NCI-H2107 (cell line): ENCODE data around the gene ING5.
"Not testable (repeated sequence)": the region's sequence is repeated elsewhere in the genome, so short reads cannot be mapped to it uniquely, and the experiment has no call there.

Source experiments
- DNase-seq: peaks from one replicate; lab custom pipeline; 2025; lab: John Stamatoyannopoulos, UW

Gene ING5

DNA sequence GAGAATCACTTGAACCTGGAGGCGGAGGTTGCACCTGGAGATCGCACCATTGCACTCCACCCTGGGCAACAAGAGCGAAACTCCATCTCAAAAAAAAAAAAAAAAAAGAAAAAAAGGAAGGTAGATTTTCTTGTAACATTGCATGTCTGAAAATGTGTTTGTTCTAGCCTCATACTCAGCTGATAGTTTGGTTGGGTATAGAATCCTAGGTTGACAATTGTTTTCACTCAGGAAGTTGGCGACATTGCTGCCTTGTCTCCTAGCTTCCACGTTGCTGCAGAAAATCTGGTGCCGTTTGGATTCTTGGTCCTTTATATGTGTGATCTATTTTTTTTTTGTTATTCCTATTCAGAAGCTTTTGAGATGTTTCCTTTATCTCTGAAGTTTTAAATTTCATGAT lies 4.7 kb downstream of the ING5 start:
- DNase-seq = no peak

DNA sequence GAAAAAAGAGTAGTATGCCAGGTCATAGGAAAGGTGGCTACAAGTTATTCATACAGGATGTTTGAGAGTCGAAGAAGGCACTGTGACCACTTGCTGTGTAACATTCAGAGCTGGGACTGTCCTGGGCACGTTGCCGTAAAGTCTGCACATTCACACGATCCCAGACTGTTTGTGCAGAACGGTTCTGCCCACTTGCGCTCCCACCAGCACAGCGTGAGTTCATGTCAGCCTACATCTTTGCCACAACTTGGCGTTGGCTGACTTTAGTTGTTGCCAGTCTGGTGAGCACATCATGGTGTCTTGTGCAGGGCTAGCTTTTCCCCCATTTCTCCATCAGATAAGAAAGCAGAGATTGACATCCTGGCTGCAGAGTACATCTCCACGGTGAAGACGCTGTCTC lies 7.0 kb downstream of the ING5 start:
- DNase-seq = no peak

DNA sequence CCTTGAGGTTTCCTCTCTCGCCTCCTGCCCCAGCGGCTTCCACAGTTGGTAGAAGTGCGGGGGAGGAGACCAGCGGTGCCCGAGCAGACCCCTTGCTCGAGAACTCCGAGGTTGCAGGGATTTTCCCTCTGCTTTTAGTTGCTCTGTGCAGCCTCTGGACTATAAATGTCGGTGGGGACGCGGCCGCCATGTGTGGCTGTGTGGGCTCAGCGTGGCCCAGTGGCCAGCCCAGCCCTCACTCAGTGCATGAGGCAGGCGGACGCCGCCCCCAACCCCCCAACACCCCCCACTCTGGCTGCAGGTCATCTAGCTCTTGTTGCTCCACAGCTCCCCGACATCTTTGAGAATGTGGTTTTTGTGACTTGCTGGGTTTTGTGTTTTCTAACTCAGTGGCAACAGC lies 17.3 kb downstream of the ING5 start:
- DNase-seq = no peak

DNA sequence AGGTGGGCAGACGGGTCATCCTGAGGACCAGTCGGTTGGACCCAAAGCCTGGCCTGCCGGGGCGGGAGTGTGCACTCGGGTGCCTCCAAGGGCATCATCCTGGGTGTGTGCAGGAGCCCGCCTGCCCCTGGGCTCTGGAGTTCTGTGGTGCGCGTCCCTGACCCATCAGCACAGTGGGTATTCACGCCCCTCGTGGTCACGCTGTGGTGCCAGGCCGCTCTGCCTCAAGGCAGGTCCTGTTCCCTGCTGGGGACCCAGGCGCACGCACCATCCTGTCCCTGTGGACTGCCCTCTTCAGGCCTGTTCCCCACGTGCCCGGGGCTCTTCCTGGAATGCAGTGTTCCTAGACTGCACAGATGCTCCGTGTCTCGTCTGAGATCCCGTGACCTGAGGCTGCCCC lies 18.3 kb downstream of the ING5 start:
- DNase-seq = no peak

DNA sequence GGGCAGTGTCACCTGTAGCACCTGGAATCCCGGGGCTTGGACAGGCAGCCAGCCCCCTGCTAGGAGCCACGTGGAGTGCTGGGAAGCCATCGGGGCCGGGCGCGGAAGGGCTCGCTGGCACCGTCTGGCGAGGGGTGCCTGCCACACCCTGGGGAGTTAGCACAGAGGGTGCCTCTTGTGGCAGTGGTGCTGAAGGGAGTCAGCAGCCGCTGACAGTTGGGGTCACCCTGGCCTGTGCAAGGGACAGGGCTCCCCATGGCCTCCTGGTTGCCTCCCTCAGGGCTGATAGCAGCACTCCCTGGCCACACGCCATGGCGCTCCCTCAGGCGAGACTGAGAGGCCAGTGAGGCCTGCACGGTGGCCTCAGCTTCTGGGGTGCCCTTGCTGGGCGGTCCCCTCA lies 18.7 kb downstream of the ING5 start:
- no peak for DNase-seq

DNA sequence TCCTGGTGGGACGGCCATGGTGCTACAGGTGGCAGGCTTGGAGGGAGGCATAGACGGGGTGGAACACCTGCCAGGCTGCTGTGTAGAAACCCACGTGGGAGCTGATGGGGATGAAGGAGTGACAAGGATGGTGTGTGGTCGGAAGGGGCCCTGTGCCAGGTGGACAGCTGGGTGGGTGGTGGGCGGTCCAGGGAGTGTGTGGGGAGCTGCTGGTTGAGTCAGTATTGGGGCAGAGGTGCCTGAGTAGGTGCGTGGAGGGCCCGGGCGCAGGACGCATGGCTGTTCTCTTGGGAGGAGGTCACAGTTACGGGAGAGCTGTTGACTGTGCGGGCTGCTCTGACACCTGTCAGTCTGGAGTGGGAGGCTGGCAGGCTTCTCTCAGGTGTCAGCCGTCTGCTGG lies 20.0 kb downstream of the ING5 start:
- no peak for DNase-seq

DNA sequence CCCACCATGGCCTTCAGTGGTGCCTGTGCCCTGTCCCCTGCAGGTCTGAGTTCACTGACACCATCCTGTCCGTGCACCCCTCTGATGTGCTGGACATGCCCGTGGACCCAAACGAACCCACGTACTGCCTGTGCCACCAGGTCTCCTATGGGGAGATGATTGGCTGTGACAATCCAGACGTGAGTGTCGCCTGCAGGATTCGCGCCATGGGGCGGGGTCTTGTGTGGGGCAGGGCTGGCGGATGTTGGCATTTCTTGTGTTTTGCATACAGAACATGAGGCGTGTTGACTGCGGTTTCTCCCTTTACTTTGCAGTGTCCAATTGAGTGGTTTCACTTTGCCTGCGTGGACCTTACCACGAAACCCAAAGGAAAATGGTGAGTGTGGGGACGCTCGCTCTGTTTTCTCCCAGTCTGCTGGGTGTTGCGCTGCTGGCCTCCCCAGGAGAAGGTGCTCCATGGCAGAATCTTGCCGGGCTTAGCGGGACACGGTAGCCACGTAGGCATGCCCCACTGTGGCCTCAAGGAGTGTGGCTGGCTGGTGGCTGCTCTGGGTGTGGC lies 21.1 kb downstream of the ING5 start:
- no peak for DNase-seq

DNA sequence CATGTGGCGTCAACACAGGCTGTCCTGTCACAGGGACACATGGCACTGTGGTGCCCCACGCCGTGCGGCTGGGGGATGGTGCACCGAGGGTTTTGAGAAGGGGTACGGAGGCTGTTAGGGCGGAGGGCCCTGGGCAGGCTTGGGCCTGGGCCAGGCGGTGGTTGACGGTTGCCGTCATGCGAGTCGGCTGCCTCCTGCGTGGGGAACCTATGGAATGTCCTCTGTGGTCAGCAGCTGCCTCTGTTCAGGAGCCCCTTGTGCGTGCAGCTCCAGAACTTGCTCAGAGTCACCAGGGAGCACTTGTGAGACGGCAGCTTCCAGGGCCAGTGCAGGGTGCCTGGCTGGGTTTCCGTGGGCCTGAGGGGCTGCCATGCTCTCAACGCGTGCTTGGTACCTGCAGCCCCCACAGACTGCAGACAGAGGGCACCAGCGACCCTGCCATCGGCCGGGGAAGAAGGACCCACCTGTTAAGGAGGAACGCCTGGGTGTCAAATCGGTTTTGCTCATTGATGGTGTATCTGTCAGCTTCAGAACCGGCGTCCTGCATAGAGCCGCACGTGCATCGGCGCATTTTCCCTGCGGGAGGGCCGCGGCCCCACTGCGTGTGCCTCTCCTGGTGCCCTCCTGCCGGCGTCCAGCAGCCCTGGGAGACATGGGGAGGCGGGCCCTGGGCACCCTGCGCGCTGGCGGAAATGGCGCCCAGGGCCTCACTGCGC lies 22.6 kb downstream of the ING5 start:
- DNase-seq = no peak

DNA sequence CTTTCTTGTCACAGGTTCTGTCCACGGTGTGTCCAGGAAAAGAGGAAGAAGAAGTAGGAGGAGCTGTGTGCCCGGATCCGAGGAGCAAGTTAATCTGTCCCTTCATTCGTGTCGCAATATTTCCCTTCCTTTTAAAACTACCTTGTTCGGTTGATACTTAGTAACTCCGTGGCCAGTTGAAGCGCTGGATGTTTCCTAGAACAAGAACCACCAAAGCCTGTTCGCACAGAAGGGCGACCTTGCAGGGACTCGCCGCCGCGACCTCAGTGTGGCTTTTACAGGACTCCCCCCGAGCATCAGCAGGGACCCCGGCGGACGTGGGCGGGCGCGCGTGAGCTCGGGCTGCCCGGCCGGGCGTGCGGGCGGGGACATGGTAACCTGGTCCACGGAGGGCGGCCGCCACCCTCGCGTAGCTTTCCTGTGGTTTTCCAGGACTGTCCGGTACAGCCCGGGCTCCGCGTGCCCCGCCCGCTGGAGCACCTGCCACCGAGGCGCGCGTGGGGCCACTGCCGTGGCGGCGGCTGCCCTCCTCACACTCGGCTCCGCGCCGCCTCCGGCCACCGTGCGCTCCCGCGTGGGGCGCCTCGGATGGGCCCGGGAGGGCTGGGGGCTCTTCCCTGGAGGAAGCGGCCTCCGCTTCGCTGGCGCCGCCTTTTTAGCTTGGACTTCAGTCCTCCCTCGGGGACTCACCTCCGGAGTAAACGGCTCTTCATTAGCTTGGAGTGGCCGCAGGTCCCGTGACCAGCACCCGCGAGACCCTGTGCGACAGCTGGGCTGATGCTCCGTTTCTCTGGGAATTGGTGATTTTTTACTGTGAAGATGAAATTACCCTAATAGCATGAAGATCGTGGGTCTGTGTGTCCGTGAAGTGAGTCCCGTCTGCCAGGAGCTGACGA lies 23.4 kb downstream of the ING5 start:
- no peak for DNase-seq

DNA sequence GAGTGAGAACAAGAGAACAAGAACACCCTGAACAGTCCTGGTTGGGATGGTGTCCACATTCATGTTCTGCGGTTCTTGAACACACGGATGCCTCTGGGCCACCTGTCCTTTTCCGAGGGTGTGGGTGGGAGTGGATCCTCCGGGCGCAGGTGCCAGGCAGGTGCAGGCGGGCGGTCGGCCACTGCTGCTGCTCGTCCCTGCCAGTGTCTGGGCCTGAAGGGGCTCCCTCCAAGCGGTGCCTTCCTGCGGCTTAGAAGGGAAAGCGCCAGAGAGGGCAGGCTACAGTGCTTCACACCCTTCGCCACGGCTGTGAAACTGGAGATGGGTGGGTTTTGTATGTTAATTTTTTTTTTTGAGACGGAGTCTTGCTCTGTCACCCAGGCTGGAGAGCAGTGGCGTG lies 24.6 kb downstream of the ING5 start:
- no peak for DNase-seq

DNA sequence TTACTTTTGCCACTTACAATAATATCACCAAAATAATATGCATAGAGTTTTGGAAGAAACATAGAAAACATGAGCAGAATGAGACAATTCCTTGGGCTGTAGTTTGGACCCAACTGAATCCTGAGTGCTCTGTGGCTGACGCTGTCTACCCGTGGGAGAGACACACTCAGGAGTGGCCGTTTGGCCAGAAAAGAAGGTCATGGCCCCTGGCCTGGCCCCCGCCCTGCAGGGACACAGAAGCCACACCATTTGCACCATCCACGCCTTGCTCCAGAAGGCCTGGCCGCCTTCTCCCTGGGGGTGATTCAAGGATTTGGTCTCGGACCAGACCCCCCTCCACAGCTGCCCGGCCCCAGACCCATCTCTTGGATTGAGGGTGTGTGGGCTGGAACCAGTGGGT lies 26.2 kb downstream of the ING5 start:
- DNase-seq = no peak

DNA sequence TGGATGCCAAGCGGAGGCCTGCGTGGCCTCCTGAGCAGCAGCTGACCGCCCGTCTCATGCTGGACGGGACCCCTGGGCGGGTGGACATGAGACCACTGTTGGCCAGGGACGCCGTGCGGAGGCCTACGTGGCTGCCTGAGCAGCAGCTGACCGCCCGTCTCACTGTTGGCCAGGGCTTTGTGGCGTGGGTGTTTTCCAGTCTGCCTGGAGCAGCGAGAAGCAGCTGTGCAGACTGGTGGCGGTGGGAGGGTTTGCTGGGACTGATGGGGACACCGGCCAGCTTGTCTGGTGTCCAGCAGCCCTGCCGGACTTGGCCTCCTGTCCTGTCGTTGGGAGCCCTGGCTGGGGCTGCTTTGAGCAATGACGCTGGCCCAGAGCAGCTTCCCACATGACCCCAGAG lies 26.8 kb downstream of the ING5 start:
- no peak for DNase-seq

DNA sequence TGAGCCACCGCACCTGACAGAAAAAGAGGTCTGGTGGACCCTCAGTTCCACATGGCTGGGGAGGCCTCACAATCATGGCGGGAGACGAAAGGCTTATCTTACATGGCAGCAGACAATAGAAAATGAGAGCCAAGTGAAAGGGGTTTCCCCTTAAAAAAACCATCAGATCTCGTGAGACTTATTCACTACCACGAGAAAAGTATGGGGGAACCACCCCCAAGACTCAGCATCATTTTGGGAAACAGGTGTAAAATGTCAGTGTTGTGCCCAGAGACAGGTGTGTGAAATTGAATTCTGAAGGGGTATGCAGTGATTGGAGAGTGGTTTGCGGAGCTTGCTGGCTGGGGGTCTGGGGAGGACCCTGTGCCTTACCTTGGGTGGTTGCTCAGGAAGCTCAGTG lies 28.0 kb downstream of the ING5 start:
- DNase-seq = no peak

DNA sequence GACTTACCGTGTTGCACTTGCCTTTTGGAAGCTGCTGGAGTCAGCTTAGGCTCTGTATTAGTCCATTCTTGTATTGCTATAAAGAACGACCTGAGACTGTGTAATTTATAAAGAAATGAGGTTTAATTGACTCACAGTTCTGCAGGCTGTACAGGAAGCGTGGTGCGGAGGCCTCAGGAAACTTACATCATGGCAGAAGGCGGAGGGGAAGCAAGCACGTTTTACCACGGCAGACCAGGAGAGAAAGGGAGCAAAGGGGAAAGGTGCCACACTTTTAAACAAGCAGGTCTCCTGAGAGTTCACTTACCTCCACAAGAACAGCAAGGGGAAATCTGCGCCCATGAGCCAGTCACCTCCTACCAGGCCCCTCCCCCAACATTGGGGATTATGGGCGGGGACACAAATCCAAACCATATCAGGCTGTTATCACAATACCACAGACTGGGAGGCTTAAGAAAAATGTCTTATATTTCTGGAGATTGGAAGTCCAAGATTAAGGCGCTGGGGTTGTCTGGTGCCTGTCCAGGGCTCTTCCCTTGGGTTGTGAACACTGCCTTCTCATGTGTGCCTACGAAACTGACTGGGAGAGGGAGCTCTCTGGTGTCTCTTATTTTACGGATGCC lies 28.9 kb downstream of the ING5 start:
- no peak for DNase-seq

DNA sequence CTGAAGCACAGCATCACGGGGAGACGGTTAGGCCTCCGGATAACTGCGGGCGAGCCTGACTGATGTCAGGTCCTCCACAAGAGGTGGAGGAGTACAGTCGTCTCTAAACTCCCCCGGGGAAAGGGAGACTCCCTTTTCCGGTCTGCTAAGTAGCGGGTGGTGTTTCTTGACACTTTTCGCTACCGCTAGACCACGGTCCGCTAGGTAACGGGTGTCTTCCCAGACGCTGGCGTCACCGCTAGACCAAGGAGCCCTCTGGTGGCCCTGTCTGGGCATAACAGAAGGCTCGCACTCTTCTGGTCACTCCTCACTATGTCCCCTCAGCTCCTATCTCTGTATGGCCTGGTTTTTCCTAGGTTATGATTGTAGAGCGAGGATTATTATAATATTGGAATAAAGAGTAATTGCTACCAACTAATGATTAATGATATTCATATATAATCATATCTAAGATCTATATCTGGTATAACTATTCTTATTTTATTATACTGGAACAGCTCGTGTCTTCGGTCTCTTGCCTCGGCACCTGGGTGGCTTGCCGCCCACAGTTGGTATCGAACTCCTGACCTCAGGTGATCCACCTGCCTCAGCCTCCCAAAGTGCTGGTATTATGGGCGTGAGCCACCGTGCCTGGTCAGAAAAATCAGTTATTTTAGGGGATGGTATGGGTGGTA lies 30.8 kb downstream of the ING5 start:
- DNase-seq = not testable (repeated sequence)

DNA sequence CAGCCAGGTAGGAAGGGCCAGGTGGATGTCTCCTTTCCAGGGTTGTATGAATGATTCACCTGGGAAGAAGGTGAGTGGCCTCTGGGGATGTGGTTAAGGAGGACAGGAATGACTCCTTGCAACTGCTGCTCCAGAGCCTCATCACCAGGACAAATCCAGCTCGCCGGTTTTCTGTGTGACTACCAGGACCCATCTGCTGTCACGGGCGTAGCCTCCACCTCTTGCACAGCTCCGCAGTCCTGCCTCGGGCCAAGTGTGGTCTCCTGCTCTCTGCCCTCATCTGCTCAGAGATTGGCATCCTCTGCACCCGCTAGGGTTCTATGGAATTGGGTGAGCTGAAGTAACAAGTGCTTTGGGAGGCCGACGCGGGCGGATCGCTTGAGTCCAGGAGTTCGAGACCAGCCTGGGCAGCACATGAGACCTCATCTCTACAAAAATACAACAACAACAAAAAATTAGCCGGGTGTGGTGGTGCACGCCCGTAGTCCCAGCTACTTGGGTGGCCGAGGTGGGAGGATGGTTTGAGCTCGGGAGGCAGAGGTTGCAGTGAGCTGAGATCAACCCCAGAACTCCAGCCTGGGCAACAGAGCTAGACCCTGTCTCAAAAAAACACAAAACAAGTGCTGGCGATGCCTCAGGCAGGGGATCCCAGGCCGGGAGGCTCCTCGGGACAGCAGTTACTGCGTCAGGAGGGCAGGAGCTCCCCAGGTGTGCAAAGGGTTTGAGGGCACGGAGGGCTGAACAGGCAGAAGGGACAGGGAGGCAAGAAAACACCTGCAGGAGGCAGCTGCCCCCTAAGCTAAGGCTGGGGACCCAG lies 31.8 kb downstream of the ING5 start:
- DNase-seq = no peak

DNA sequence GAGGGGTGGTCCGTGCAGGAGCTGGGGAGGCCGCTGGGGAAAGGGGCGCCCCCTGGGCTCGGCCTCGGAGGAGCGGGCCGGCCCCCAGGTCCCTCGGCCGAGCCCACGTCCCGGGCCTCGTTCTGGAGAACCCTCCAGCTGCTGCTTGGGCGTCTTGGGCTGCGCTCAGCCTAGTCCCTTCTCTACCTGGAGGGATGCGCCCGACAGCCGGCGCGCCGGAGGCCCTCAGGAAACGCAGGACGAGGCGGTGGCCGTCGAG lies 32.3 kb downstream of the ING5 start:
- DNase-seq = no peak

DNA sequence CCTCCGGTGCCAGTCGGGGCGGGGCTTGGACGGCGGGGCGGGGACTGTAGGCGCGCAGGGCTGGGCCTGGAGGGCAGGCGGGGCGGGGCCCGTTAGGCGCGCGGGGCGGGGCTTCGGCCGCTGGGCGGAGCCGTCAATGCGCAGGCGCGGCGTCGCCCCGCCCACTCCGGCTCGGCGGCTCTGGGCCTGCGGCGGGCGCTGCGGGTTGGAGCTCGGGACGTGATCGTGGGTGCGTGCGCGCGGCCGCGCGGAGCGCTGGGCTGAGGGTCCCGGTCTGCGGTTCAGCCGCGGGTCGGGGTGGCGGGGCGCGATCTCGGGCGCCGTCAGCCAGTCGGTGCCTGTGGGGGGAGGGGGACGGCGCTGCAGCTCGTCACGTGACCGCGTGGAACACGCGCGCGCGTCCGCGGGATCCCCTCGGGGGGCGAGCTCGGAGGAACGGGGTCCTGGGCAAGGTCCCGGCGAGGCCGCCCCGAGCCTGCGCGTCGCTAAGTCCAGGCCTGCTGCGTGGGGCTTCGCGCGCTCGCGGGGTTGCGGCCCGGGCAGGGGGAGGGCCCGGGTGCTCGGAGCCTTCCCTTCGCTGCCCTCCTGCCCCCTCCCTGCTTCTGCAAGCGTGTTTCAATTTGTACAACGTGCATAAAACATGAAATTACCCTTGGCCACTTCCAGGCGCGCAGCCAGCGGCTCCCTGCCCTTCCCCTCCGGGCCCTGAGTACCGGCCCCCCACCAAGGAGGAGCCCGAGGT lies 32.8 kb downstream of the ING5 start, which contains the start of gene D2HGDH:
TSS of gene D2HGDH (plus strand) at position 164 of the 742 bp plus-strand sequence. CDS start 595 bp downstream, outside the sequence.
- peak; percentile 73 for DNase-seq

DNA sequence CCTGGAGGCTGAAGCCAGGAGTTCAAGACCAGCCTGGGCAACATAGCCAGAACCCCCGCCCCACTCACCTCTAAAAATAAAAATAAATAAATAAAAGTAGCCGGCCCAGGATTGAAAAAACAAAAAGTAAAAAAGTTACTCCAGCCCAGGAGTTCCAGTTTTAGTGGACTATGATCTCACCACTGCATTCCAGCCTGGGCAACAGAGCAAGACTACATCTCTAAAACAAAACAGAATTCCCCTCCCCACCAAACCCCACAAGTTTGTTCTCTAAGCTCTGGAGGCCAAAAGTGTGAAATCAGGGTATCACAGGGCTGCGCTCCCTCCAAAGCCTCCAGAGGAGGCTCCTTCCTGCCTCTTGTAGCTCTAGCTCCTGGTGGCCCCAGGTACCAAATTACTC lies 34.3 kb downstream of the ING5 start:
- no peak for DNase-seq

DNA sequence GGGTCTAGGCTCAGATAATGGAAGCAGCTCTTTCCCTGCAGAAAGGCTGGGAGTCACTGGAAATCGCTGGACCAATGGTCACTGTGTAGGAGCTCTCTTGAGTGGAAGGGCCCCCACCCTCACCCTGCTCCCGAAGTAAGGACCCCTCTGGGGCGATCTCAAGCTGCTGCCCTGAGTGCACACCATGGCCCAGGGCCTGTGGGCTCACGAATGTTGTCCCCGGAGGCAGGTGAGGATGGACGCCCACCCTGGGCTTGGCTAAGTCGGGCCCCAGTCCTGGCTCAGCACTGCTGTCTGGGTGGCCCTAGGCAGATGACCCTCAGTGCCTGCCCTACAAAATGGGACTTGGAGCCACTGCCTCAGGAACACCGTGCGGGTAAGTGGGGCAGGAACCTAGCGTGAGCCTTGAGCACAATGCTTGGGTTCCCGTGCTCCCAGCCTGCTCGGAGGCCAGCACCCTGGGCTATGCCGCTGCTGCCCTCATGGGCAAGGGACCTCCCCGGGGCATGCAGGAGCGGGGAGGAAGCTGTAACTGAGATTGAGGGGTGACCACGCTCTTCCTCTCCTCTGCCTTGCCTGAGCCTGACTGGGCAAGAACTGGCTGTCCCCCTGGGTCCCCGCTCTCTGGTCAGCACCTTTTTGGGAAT lies 36.3 kb downstream of the ING5 start:
- DNase-seq = no peak
